Measurements from ENCODE around the gene NXT2. TPM values are rescaled to one million over a fixed set of nuclear protein-coding genes. Genes with fewer than 3 reads are reported as not detected.

NXT2 gene
- total RNA-seq: 10 to 100 TPM in 3 of 4 donors, 1 to 10 TPM in 1; 5.0 to 12.6 (median 11.6) TPM

DNA sequence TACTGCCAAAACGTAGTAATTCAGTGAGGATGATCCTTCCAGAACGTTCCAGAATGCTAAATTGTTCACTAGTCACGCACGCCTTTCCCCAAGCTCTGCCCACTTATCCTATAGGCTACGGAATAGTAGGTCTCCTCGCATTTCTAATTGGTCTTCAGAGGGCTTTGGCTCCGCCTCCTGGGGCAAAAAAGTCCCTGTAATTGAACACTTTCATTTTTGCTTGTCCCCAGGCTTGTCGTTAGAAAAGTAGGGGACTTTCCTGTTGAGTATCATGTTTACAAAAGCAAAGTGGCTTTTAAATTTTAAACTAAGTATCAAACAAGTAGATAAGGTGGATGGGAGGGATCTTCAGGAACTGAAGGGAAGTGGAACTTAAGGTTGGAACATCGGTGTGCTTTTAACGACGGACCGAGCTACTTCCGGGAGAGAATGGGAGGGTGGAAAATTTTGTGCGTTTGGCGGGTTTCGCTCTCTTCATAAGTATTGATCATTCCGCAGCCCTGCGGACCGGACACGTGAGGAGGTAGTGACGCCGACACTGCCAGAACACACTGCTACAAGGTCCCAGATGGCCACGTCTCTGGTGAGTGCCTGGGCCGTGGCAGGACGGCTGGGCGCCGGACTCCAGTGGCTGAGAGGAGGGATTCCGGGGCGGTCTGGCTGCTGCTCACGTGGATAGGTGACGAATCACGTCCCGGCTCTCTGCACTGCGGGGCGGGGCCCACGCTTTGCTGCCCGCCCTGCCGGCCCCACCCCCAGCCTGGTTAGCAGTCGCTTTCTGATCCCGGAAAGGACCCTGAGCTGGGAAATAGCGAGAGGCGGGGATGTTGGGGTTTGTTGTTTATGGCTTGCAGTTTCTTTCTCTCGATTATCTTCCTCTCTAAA lies at the start of gene NXT2:
TSS of gene NXT2 (plus strand) at position 406 of the 885 bp plus-strand sequence. CDS start at position 569, 163 bp downstream.
- Histone ChIP-seq H3K9me3 (no peaks in the 10 kb centered on the region), H3K27ac (peak within 1 kb of the TSS; percentile 87 to 96 (median 94)), H3K27me3 (no peaks in the 10 kb centered on the region), H3K36me3 (no peaks in the 10 kb centered on the region), H3K4me3 (peak within 1 kb of the TSS; percentile 42 to 75 (median 59)), H3K4me1 (peaks cover 0 to 27% (median 0%) of the 10 kb centered on the region in 3 donors)
- intact Hi-C loops (cut with DNase I): no loop called here
- TF ChIP-seq POLR2A (IDR thresholded peaks at IDR 0.05): peak in 2 of 4 donors; percentile 25 to 74
- TF ChIP-seq, protein P1, sequence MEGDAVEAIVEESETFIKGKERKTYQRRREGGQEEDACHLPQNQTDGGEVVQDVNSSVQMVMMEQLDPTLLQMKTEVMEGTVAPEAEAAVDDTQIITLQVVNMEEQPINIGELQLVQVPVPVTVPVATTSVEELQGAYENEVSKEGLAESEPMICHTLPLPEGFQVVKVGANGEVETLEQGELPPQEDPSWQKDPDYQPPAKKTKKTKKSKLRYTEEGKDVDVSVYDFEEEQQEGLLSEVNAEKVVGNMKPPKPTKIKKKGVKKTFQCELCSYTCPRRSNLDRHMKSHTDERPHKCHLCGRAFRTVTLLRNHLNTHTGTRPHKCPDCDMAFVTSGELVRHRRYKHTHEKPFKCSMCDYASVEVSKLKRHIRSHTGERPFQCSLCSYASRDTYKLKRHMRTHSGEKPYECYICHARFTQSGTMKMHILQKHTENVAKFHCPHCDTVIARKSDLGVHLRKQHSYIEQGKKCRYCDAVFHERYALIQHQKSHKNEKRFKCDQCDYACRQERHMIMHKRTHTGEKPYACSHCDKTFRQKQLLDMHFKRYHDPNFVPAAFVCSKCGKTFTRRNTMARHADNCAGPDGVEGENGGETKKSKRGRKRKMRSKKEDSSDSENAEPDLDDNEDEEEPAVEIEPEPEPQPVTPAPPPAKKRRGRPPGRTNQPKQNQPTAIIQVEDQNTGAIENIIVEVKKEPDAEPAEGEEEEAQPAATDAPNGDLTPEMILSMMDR (IDR thresholded peaks at IDR 0.05): no peak
- peak; percentile 57 for DNase-seq
- 6 to 36% methylated on average over 12 to 31 of the region's 43 CpGs for WGBS, 2 donors

DNA sequence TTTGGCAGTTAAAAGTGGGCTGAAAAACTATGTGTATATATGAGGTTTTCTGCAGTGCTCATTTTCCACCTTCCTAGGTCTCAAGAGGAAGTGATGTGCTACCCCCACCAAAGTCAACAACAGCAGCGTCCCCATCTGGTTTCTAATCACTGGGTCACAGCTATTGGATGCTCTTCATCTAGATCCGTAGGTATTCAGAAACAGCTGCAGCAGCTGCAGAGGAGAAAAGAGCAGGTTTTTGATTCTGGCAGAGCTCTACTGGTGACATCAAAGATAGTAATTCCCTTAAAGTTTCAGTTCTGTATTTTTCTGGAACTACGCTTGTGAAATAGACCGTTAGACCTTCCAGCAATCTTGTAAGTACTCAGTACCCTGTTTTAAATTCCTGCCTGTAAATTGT lies 49.0 kb upstream of the NXT2 start:
- Histone ChIP-seq H3K27ac (no peak overlapping the region), H3K36me3 (no peaks in the 10 kb centered on the region), H3K9me3 (no peaks in the 10 kb centered on the region), H3K4me3 (no peak overlapping the region), H3K4me1 (no peaks in the 10 kb centered on the region), H3K27me3 (peaks cover 0 to 4% (median 0%) of the 10 kb centered on the region in 4 donors)
- intact Hi-C loops (cut with DNase I): loop anchor here (5.0 to 10.0 kb wide), 2 partner anchors 147 to 405 kb away; no protein-coding TSS in a partner anchor
- WGBS, 2 donors: 24 to 58% methylated on average over 2 to 4 of the region's 4 CpGs
- TF ChIP-seq, protein P1 (IDR thresholded peaks at IDR 0.05): no peak
- TF ChIP-seq POLR2A (IDR thresholded peaks at IDR 0.05): no peak
- no peak for DNase-seq

DNA sequence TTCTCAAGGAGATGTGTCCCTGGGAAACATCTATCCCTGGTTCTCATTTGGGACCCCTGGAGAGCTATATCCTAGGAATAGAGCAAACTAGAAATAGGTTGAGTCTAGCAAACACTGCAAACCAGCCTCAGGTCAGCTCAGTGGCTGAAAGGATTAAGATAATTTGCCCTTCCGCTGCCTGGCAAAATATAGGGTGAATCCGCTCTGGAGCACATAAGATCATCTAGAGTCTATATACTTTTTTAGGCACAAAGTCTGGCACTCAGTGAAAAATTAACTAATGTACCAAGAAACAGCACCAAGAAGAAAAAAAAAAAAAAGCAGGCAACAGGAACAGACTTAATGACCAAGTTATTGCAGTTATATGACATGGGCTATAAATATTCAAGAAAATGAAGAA lies 47.5 kb upstream of the NXT2 start:
- Histone ChIP-seq H3K27ac (no peak overlapping the region), H3K4me1 (no peaks in the 10 kb centered on the region), H3K27me3 (peaks cover 0 to 4% (median 0%) of the 10 kb centered on the region in 4 donors), H3K9me3 (no peaks in the 10 kb centered on the region), H3K4me3 (no peak overlapping the region), H3K36me3 (no peaks in the 10 kb centered on the region)
- intact Hi-C loops (cut with DNase I): loop anchor here (5.0 to 10.0 kb wide), 2 partner anchors 146 to 403 kb away; no protein-coding TSS in a partner anchor
- no peak for DNase-seq
- TF ChIP-seq, protein P1 (IDR thresholded peaks at IDR 0.05): no peak
- TF ChIP-seq POLR2A (IDR thresholded peaks at IDR 0.05): no peak
- WGBS, 2 donors: 89 to 94% methylated on average over 2 of the region's 2 CpGs

DNA sequence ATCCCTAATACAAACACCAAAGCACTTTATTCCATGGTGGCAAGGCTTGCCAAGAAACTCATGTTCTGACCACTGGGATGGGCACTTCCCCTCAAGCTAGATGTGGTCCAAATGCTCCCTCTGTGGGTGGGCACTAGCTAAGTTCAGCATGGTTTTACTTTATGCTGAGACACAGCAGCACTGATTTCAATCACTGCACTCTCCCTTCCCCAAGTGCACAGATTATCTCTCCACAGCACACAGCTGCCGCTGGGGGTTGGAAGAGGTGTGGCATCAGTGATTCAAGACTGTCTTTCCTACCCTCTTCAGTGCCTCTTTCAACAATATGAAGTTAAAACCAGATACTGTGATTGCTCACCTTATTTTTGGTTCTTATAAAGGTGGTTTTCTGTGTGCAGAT lies 38.2 kb upstream of the NXT2 start:
- DNase-seq: no peak
- Histone ChIP-seq H3K27me3 (peaks cover 0 to 6% (median 0%) of the 10 kb centered on the region in 4 donors), H3K27ac (no peak overlapping the region), H3K4me1 (no peaks in the 10 kb centered on the region), H3K36me3 (no peaks in the 10 kb centered on the region), H3K4me3 (no peak overlapping the region), H3K9me3 (no peaks in the 10 kb centered on the region)
- WGBS, 2 donors: 92 to 100% methylated on average over 1 of the region's 1 CpG
- TF ChIP-seq POLR2A (IDR thresholded peaks at IDR 0.05): no peak
- TF ChIP-seq, protein P1 (IDR thresholded peaks at IDR 0.05): no peak
- intact Hi-C loops (cut with DNase I): no loop called here

DNA sequence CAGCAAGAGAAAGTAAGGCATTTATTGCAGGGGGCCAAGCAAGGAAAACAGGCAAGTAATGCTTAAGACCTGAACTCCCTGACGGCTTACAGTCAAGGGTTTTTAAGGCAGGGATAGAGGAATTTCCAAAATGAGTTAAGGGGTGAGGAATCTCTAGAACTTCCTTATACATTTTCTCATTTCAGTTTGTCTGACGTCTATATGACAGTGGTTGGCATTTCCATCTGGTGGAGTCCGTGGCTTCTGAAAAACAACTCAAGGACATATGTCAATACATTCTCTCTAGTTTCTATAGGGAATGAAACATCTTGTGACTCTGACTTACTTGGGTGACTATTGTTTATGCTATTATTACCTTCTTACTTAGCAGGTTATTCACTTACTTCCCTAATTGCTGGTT lies 35.5 kb upstream of the NXT2 start:
- WGBS, 2 donors: 73 to 76% methylated on average over 2 to 3 of the region's 3 CpGs
- peaks cover 0 to 6% (median 0%) of the 10 kb centered on the region in 4 donors for H3K27me3 ChIP-seq
- no peaks in the 10 kb centered on the region for H3K9me3 ChIP-seq
- no peak for TF ChIP-seq POLR2A (IDR thresholded peaks at IDR 0.05)
- TF ChIP-seq, protein P1 (IDR thresholded peaks at IDR 0.05): no peak
- DNase-seq: no peak
- no peak overlapping the region for H3K4me3 ChIP-seq
- intact Hi-C loops (cut with DNase I): no loop called here
- H3K36me3 ChIP-seq: no peaks in the 10 kb centered on the region
- no peak overlapping the region for H3K27ac ChIP-seq
- H3K4me1 ChIP-seq: no peaks in the 10 kb centered on the region
